Measurements from ENCODE around the gene GATAD2B. TPM values are rescaled to one million over a fixed set of nuclear protein-coding genes. Genes with fewer than 3 reads are reported as not detected.
A peak's percentile ranks its signal among the peaks of the same experiment; 100 is the strongest.
"Not testable (repeated sequence)": the region's sequence is repeated elsewhere in the genome, so short reads cannot be mapped to it uniquely, and the experiment has no call there.

The GATAD2B gene
- total RNA-seq, 2 experiments from 2014 or later: 86.3 to 96.7 TPM

DNA sequence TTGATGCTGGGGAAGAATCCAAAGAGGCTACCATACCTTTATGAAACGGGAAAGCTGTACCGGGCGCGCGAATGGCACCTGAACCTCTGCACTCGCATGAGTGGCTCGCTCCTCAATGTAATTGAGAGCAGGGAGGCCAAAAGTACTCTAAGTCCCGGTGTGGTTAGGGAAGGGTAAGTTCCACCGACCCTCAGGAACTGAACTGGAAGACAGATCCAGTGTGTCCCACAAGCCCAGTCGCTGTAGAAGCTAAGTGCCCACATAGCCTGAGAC is 1.0 kb downstream of the GATAD2B start:
- no peaks in the 10 kb centered on the region for H3K9me3 Mint-ChIP-seq
- peak overlapping the region; percentile 98 for H3K27ac Mint-ChIP-seq
- POLR2A ChIA-PET: interaction anchor here (0.6 to 7.7 kb wide), 14 partner anchors 18 to 299 kb away, joined by 3 to 101 read pairs (median 4); partner anchors contain the start of genes CREB3L4, DENND4B, JTB and RPS27
- peak overlapping the region; percentile 95 for H3K4me3 Mint-ChIP-seq
- ATAC-seq (ENCODE audit: low read depth) (no peak), DNase-seq (no peak)
- H3K36me3 Mint-ChIP-seq: peaks cover 10% of the 10 kb centered on the region
- no peaks in the 10 kb centered on the region for H3K27me3 Mint-ChIP-seq
- H3K4me1 Mint-ChIP-seq: peaks cover 39% of the 10 kb centered on the region

DNA sequence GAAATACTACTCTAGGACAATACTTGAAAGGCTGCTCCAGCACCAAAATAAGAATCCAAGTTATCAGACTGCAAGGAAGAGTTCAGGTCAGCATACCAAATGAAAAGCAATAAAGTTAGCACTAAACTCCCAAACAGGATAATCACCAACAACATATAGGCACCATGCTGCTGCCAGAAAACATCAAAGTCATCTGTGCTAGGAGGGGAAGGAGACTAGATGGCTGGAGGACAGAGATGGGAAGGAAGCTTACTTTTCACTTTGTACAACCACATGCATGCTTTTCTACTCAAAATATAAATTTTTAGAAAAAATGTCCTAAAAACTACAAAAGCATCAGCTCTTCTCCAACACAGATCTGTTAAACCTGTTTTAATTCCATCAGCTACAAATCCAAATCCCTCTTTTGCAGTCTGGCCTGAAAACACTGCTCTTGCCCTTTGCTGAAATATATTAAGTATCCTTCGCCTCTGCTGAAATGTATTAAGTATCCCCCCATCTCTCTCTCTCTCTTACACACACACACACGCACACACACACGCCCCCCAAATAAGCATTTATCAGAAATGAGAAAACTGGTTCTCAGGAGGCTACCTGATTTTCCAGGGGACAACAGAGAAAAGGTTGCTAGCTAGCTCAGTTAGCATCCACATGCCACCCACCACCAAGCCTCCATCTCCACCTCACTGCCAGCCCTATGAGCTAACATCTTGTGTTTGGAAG is 1.5 kb downstream of the GATAD2B start:
- ATAC-seq (ENCODE audit: low read depth): no peak
- H3K4me1 Mint-ChIP-seq: peaks cover 40% of the 10 kb centered on the region
- POLR2A ChIA-PET: interaction anchor here (0.6 to 7.7 kb wide), 13 partner anchors 18 to 286 kb away, joined by 3 to 101 read pairs (median 4); partner anchors contain the start of genes CREB3L4, DENND4B, JTB and RPS27
- peak overlapping the region; percentile 98 for H3K27ac Mint-ChIP-seq
- DNase-seq: peak; percentile 4
- no peaks in the 10 kb centered on the region for H3K27me3 Mint-ChIP-seq
- H3K36me3 Mint-ChIP-seq: peaks cover 11% of the 10 kb centered on the region
- H3K9me3 Mint-ChIP-seq: no peaks in the 10 kb centered on the region
- peak overlapping the region; percentile 95 for H3K4me3 Mint-ChIP-seq

DNA sequence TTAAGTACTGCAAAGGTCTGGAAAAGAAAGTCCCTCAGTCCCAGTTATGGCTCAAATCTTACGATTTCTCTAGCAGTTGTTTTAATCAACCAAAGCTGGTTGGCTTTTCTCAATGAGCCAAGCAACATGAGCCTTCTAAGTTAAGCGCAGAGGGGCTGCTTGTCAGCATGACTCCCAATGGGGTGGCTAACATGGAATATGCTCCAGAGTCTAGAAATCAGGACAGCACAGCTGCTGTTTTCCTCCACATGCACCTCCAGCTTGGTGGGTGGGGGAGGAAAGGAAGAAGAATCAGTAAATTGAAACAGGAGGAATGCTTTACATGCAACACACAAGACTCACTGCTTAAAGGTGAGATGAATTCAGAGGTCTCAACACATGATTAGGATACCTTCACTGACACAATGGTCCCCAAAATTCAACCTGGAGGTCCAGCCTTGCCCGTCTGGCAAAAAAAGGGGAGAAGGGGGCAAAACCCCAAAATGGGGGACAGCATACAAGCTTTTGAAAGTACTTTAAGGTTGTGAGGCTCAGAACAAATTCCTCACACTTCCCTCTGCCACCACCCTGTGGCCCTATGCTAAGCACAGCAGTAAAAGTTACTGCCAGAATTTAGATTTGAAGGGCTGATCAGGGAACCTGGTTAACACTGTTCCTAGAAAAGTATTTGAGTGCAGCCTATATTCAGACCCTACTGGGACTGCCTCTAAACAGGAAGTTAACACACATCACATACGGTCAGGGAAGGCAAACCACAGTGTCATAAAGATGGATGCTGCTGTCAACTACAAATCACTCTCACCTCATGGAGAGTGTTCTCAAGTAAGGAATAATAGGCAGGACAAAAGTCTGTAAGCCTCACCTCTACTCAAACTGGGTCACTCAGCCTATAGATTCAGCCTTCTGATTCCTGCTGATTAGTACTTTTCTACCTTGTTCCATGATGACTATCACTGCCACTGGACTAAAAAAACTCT is 2.6 kb downstream of the GATAD2B start:
- H3K4me3 Mint-ChIP-seq: peak overlapping the region; percentile 95
- peak overlapping the region; percentile 98 for H3K27ac Mint-ChIP-seq
- peaks cover 13% of the 10 kb centered on the region for H3K36me3 Mint-ChIP-seq
- ATAC-seq (ENCODE audit: low read depth): peak; percentile 21
- H3K9me3 Mint-ChIP-seq: no peaks in the 10 kb centered on the region
- peaks cover 43% of the 10 kb centered on the region for H3K4me1 Mint-ChIP-seq
- POLR2A ChIA-PET: interaction anchor here (0.6 to 7.7 kb wide), 6 partner anchors 14 to 70 kb away, joined by 3 to 101 read pairs (median 10); partner anchors contain the start of genes DENND4B, JTB and RPS27
- H3K27me3 Mint-ChIP-seq: no peaks in the 10 kb centered on the region
- DNase-seq: peak; percentile 33

DNA sequence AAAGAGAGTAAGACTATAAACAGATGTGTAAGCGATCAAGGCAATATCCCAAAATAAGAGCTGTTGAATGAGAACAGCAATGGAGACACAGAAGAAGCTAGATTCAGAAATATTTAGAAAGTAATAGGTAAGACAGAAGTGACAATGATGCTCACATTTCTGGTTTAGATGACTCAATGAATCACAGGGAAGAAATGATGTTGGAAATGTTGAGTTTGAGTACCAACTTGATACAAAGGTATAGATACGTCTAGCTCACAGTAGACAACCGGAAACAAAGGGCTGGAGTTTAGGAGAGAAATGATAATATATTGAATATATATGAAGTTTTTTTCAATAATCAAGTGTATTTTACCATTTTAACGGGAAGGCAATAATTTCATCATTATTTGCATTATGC is 6.5 kb downstream of the GATAD2B start:
- POLR2A ChIA-PET: interaction anchor here (1.2 kb wide), 2 partner anchors 7 to 74 kb away, joined by 3 to 5 read pairs; no protein-coding TSS in a partner anchor
- Mint-ChIP-seq H3K27ac (no peak overlapping the region), H3K9me3 (no peaks in the 10 kb centered on the region), H3K27me3 (no peaks in the 10 kb centered on the region), H3K4me1 (peaks cover 41% of the 10 kb centered on the region), H3K4me3 (no peak overlapping the region), H3K36me3 (peaks cover 13% of the 10 kb centered on the region)
- ATAC-seq (ENCODE audit: low read depth) (no peak), DNase-seq (no peak)

DNA sequence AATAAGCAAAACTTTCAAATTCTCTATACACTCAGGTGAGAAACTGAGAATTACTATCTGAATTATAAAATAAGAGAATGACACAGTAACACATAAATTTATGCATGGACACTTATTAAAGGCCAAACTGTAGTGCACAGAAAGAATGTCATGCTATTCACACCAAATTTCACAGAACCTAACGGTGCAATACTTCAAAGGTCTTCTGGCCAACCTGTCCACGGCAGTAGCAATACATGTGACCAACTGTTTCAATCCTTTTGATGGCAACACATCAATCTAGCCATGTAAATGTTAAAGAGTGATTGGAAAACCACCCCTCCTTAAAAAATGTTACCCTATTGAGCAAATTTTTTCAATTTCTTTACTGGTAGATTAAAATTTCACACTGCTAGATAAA is 10.4 kb downstream of the GATAD2B start:
- Mint-ChIP-seq H3K27me3 (no peaks in the 10 kb centered on the region), H3K9me3 (no peaks in the 10 kb centered on the region), H3K4me3 (no peak overlapping the region), H3K4me1 (peaks cover 11% of the 10 kb centered on the region), H3K36me3 (peaks cover 20% of the 10 kb centered on the region), H3K27ac (no peak overlapping the region)
- ATAC-seq (ENCODE audit: low read depth) (no peak), DNase-seq (no peak)
- POLR2A ChIA-PET: interaction anchor here (2.8 kb wide), 1 partner anchor 11 kb away, joined by 7 read pairs; the partner anchor contains the start of gene GATAD2B

DNA sequence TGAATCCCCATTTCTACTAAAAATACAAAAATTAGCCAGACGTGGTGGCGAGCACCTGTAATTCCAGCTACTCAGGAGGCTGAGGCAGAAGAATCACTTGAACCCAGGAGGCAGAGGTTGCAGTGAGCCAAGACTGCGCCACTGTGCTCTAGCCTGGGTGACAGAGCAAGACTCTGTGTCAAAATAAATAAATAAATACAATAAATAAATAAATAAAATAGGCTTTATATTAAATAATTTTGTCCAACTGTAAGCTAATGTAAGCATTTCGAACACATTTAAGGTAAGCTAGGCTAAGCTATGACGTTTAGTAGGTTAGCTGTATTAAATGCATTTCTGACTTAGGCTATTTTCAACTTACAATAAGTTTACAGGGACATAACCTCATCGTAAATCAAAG is 12.2 kb downstream of the GATAD2B start:
- DNase-seq; H3K9me3 Mint-ChIP-seq; H3K27me3 Mint-ChIP-seq; ATAC-seq (ENCODE audit: low read depth); H3K4me3 Mint-ChIP-seq; H3K27ac Mint-ChIP-seq: not testable (repeated sequence)
- POLR2A ChIA-PET: interaction anchor here (2.8 kb wide), 1 partner anchor 13 kb away, joined by 7 read pairs; the partner anchor contains the start of gene GATAD2B
- Mint-ChIP-seq H3K4me1 (peaks cover 14% of the 10 kb centered on the region), H3K36me3 (peaks cover 25% of the 10 kb centered on the region)

DNA sequence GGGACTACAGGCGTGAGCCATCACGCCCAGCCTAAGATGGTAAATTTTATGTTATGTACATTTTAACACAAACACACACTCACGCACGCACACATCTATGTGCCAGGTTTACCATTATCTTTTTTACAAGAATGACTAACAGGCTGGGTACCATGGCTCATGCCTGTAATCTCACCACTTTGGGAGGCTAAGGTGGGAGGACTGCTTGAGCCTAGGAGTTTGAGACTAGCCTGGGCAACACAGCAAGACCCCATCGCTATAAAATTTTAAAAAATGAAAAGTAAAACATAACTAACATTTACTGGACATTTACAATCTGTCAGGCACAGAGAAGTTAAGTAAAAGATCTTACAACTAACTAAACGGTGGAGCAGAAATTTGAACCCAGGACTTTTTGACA is 14.7 kb downstream of the GATAD2B start:
- peaks cover 14% of the 10 kb centered on the region for H3K4me1 Mint-ChIP-seq
- ATAC-seq (ENCODE audit: low read depth): no peak
- DNase-seq: no peak
- no peak overlapping the region for H3K27ac Mint-ChIP-seq
- no peaks in the 10 kb centered on the region for H3K27me3 Mint-ChIP-seq
- H3K36me3 Mint-ChIP-seq: peaks cover 25% of the 10 kb centered on the region
- no peak overlapping the region for H3K4me3 Mint-ChIP-seq
- no peaks in the 10 kb centered on the region for H3K9me3 Mint-ChIP-seq
- POLR2A ChIA-PET: no interaction called here

DNA sequence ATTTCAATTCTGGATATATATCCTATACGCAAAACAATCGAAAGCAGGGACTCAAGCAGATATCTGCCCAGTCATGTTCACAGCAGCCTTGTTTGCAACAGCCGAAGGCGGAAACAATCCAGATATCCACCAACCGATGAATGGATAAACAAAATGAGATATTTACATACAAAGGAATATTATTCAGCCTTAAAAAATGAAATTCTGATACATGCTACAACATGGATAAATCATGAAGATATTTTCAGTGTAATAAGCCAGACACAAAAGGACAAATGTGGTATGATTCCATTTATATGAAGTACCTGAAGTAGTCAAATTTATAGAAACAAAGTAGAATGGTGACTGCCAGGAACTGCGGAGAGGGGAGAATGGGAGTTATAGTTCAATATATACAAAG is 15.6 kb downstream of the GATAD2B start:
- H3K4me3 Mint-ChIP-seq: no peak overlapping the region
- no peaks in the 10 kb centered on the region for H3K9me3 Mint-ChIP-seq
- H3K27ac Mint-ChIP-seq: no peak overlapping the region
- peaks cover 13% of the 10 kb centered on the region for H3K4me1 Mint-ChIP-seq
- POLR2A ChIA-PET: no interaction called here
- ATAC-seq (ENCODE audit: low read depth) (no peak), DNase-seq (no peak)
- peaks cover 24% of the 10 kb centered on the region for H3K36me3 Mint-ChIP-seq
- H3K27me3 Mint-ChIP-seq: no peaks in the 10 kb centered on the region

DNA sequence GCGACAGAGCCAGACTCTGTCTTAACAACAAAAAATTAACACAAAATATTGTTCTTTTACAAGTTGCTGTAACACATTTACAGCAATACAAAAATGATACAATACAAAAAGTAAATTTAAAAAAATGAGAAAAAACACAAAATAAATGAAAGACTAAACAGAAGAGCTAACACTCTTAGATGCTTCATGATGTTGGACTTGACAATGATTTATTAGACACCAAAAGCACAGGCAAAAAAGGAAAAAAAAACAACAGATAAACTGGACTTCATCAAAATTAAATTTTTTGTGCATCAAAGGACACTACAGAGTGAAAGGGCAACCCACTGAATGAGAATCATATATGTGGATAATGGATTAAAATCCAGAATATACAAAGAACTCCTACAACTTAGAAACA is 16.4 kb downstream of the GATAD2B start:
- no peak for DNase-seq
- POLR2A ChIA-PET: interaction anchor here (1.0 kb wide), 1 partner anchor 13 kb away, joined by 3 read pairs; no protein-coding TSS in a partner anchor
- Mint-ChIP-seq H3K9me3 (no peaks in the 10 kb centered on the region), H3K27ac (no peak overlapping the region), H3K4me1 (peaks cover 11% of the 10 kb centered on the region), H3K4me3 (no peak overlapping the region), H3K36me3 (peaks cover 22% of the 10 kb centered on the region), H3K27me3 (no peaks in the 10 kb centered on the region)
- no peak for ATAC-seq (ENCODE audit: low read depth)

DNA sequence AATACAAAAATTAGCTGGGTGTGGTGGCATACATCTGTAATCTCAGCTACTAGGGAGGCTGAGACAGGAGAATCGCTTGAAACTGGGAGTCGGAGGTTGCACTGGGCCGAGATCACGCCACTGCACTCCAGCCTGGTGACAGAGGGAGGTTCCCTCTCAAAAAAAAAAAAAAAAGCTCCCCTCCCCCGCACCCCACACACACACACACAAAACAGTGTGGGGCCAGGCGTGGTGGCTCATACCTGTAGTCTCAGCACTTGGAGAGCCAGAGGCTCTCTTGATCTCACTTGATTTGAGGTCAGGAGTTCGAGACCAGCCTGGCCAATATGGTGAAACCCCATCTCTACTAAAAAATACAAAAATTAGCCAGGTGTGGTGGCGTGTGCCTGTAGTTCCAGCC is 16.9 kb downstream of the GATAD2B start:
- H3K27me3 Mint-ChIP-seq; H3K4me3 Mint-ChIP-seq; DNase-seq; H3K4me1 Mint-ChIP-seq; ATAC-seq (ENCODE audit: low read depth); H3K9me3 Mint-ChIP-seq: not testable (repeated sequence)
- POLR2A ChIA-PET: interaction anchor here (0.7 to 1.0 kb wide), 3 partner anchors 13 to 18 kb away, joined by 3 to 4 read pairs (median 3); no protein-coding TSS in a partner anchor
- peaks cover 20% of the 10 kb centered on the region for H3K36me3 Mint-ChIP-seq
- H3K27ac Mint-ChIP-seq: peak overlapping the region; percentile 30

DNA sequence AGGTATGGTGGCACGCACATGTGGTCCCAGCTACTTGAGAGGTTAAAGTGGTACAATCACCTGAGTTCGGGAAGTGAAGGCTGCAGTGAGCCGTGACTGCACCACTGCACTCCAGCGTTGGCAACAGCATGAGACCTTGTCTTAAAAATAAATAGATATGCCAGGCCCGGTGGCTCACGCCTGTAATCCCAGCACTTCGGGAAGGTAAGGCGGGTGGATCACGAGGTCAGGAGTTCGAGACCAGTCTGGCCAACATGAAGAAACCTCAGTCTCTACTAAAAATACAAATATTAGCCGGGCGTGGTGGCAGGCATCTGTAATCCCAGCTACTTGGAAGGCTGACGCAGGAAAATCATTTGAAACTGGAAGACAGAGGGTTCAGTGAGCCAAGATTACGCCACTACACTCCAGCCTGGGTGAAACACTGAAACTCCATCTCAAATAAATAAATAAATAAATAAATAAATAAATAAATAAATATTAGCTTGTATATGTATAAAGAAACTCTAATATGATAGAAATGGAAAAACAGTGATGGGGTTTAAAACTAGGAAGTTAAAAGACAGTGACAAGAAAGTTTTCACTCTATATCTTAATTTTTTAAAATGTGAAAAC is 18.8 kb downstream of the GATAD2B start:
- DNase-seq (no peak), ATAC-seq (ENCODE audit: low read depth) (no peak)
- Mint-ChIP-seq H3K4me1 (peaks cover 12% of the 10 kb centered on the region), H3K27me3 (no peaks in the 10 kb centered on the region), H3K27ac (no peak overlapping the region), H3K4me3 (no peak overlapping the region), H3K9me3 (no peaks in the 10 kb centered on the region), H3K36me3 (peaks cover 22% of the 10 kb centered on the region)
- POLR2A ChIA-PET: no interaction called here

DNA sequence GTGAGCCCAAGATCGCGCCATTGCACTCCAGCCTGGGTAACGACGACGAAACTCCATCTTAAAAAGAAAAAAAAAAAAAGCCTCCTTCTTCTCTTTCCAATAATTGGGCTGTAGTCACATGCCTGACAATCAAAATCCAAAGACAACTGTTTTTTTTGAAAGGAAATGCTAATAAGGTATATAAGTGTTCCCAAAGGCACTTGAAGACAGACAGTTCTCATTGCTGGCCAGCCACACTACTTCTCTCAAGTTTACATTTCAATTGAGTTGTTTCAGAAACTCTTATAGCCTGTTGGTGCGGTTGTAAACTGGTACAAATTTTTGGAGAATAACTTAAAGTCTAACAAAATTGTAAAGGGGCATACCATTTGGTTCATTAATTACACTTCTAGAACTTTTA is 23.3 kb downstream of the GATAD2B start:
- no peak for ATAC-seq (ENCODE audit: low read depth)
- no peaks in the 10 kb centered on the region for H3K9me3 Mint-ChIP-seq

DNA sequence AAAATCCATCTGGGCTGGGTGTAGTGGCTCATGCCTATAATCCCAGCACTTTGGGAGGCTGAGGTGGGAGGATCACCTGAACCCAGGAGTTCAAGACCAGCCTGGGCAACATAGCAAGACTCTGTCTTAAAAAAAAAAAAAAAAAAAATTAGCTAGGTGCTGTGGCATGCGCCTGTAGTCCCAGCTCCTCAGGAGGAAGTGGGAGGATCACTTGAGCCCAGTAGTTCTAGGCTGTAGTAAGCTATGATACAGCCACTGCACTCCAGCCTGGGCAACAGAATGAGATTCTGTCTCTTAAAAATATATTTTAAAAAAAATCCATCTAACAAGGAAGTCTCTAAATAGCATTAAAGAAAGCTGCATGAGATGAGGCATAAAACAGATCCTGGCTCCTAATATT is 26.9 kb downstream of the GATAD2B start:
- H3K36me3 Mint-ChIP-seq: peaks cover 15% of the 10 kb centered on the region
- peak; percentile 74 for ATAC-seq (ENCODE audit: low read depth)
- DNase-seq, H3K9me3 Mint-ChIP-seq, POLR2A ChIA-PET, H3K27me3 Mint-ChIP-seq, H3K4me3 Mint-ChIP-seq: not testable (repeated sequence)
- H3K27ac Mint-ChIP-seq: peak overlapping the region; percentile 9
- peaks cover 14% of the 10 kb centered on the region for H3K4me1 Mint-ChIP-seq

More for the DNA sequence above, 23.3 kb downstream of the GATAD2B start:
- POLR2A ChIA-PET: no interaction called here
- Mint-ChIP-seq H3K27me3 (no peaks in the 10 kb centered on the region), H3K4me1 (peaks cover 11% of the 10 kb centered on the region), H3K4me3 (no peak overlapping the region), H3K36me3 (peaks cover 16% of the 10 kb centered on the region), H3K27ac (no peak overlapping the region)
- DNase-seq: no peak
